OCI-M1 (cell line): ENCODE data around the gene CXXC5.

Source experiments
- DNase-seq: peaks from one replicate; lab custom pipeline; 2025; lab: John Stamatoyannopoulos, UW

Gene CXXC5

DNA sequence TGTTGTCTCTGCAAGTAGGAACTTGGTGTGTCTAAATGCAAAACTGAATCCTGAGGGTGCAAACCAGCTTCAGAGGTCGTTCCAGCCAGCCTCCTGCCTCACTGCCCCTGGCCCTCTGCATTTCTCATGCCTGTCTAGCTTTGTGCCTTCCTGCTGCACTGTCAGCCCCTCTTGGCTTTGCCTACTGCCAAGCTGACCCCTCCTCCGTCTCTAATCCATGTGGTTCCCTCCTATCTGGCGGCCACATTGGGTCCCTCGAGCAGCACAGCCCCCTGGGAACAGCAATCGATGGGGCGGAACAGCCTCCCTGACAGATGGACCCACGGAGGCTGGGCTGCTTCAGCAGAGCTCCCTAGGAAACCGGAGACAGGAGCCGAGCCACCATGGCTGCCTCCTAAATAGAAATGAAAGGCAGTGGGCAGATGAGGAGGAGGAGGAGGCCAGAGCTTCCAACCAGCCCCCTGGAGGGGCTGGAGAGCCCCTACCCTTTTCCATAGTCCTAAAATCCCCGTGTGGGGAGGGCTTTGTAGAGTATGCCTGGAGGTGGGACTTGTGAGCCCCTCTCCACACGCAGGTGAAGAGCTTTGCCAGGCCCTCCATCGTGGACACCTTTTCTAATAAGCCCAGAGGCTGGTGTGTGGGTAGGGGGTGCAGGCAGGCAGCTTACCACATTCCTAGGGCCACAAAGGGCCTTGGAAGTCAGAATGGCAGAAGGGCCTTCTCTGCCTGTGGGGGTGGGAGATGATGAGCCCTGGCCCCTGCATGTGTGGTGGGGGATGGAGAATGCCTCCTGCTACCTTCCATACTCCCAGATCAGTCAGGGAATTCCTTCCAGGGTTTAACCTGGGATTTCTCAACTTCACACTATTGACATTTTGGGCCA lies 9.2 kb upstream of the CXXC5 start:
- no peak for DNase-seq

DNA sequence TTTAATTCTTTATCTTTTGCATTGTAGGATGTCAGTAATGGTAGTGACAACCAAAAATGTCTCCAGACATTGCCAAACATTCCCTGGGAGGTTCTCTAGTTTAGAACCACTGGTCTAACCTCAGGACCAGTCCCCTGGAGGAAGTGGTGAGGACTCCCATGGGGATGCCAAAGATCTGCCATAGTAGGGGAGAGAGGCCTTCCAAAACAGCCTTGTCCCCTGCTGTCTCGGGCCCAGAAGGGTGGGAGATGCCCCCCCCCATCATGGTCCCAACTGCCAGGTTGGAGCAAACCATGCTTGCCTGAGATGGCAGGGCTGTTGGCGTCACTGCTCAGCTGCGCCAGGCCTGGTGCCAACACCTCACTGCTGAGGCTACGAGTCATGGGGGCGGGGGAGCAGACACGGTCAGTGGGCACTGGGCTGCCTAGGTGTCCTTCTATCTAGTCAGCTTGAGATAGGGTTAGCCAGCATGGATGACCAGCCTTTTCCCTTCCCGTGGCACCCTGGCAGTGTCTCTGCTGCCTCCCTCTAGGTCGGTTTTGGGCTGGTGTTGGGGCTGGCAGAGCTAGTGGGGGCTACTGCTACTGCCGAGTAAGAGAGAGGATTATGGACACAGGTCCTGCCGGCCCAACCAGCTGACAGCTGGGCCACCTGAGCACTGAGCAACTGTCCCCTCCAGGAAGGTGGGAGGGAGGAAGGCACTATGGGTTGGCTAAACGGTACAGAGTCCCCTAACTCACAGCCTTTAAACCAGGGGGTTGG lies 8.3 kb upstream of the CXXC5 start:
- no peak for DNase-seq

DNA sequence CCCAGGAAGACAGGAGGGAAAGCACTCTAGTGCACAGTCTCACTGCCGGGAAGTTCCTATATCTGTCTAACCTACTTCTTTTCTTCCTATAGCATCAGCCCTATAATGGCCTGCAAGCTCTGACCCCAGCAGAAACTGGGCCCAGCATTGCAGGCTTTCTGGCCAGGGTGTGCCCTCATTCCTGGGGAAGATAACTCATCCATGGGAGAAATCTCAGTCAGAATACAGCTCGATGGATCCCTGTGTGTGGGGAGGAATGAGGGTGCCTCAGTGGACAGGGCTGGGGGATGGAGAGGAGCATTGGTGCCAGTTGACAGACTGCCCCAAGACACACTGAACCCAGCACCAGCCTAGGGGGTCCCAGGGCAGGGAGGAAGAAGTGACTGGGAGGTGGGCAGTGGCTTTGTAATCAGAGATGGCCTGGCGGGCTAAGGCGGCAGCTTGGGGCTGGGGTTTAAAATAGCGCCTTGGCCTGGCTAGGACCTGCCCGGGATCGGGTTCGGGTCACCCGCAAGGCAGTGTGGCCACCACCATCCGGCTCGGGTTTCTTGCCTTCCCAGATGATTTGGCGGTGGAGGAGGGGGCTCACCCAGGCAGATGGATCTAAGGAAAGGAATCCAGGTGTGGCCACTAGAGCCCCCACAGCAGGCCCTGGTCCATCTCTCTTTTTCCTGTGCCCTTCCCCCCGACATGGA lies 7.6 kb upstream of the CXXC5 start:
- no peak for DNase-seq

DNA sequence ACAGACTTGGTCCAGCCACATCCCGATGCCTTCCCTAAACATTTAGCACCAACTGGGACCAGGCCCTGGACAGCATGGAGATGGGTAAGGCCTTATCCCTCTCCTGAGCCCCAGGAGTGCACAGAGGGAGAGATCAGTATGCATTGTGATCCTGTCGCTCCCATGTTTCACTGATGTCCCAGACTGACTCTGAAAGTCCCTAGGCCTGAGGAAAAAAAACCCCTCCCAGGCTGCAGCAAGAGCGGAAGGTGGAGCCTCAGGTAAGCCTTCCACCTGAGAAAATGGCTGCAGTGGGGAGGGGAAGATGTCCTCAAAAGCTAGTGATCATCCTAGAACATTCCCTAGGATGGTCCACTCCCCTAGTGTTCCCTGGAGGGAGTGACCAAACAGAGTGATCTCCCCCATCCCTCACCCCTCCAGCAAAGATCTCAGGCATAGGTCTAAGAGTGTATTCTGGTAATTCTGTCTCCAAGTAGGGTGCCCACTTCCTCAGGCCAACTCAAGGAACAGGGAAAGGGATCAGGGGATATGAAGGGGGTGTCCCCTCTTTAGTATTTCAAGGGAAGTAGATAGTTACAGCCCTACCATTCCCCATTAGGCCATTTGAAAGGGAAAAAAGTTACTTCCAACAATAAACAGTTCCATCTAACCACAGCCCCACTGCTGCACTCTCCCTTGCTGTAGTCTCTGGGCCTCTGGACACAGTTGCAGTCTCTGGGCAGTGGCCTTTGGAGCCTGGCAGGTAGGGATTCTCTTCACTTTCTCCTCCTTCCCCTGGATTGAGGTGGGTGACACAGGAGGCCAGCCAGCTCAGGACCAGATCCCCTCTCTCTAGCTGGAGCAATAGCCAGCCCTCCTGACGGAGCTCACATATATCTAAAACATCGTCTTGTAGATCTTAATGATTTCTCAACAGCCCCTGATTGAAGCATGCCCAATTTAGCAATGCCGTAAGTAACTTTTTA lies 6.8 kb upstream of the CXXC5 start:
- no peak for DNase-seq

DNA sequence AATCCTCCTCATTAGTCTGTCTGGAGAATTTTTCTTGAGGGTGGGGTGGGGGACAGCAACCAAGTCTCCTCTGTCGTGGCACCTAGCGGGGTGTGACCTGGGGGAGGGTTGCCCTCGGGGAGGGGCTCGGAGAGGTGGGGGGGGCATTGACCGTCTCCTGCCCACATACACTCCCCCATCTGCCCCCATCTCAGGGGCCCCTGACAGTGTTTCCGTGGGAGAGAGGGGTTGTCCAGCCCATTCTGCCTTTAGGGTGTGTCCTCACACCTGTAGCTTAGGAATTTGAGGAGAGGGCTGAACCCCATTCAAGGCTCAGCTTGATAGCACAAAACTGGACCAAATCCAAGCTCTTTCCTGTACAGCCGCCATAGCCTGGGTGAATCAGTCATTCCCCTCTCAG lies 5.9 kb upstream of the CXXC5 start:
- DNase-seq = no peak

DNA sequence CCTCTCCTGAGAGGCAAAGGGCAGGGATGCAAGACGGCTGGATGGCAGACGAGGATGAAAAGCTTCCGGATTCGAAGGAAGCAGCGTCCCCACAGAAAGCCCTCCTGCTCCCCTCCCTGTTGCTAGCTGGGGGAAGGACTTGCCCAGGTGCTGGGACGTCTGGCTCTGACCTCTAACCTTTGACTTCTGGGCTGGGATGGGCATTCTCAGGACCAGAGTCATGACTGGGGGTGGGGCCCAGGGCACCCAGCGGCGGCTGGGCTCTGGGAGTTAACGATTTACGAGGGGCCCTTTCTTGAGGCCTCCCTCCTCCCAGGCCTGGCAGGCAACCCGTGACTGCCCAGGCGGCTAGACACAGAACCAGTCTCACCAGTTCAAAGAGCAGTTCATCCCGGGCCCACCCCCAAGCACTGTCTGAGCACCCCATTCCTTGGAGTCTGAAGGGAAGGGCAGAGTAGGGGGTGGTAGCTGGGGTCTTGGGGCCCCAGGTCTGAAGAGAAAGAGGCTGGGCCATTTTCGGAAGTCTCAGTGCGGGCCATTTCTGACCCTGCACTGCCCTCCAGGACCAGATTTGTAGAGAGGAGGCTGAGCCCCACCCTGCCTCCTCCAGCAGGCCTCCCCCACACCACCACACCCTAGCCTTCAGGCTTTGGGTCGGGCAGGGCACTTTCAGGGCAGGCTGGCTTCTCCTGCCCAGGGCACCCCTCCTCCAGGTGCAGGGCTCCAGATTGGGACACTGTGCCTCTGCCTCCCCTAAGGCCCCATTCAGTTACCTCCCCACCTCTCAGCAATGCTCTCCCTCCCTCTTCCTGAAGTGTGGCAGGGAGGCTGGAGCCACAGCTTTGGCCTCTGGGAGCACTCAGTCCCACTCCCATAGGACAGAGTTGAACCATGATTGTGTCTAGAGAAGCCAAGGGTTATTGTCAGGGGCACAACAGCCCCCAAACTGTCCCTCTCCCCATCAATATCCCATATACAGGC lies 5.0 kb upstream of the CXXC5 start:
- no peak for DNase-seq

DNA sequence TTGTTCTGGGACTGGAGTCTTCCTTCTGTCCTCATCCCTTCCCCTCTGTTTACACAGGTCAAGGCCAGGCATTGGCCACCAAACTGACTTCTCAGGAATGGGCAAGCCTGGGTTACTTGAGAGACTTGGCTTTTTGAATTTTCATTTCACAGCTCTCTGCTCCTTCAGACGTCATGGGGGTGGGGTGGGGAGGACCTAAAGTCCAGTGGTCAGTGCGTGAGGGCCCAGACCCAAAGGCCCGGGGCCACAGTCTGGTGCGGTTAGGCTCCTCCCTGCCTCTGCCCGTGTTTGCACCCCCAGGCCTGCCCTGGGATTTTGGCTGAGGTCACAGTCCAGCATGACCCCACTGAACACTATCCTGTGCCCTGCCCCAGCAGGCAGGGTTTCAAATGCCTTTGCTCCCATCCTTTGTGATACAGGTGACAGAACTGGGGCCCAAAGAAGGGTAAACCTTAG lies 4.1 kb upstream of the CXXC5 start:
- DNase-seq = no peak

DNA sequence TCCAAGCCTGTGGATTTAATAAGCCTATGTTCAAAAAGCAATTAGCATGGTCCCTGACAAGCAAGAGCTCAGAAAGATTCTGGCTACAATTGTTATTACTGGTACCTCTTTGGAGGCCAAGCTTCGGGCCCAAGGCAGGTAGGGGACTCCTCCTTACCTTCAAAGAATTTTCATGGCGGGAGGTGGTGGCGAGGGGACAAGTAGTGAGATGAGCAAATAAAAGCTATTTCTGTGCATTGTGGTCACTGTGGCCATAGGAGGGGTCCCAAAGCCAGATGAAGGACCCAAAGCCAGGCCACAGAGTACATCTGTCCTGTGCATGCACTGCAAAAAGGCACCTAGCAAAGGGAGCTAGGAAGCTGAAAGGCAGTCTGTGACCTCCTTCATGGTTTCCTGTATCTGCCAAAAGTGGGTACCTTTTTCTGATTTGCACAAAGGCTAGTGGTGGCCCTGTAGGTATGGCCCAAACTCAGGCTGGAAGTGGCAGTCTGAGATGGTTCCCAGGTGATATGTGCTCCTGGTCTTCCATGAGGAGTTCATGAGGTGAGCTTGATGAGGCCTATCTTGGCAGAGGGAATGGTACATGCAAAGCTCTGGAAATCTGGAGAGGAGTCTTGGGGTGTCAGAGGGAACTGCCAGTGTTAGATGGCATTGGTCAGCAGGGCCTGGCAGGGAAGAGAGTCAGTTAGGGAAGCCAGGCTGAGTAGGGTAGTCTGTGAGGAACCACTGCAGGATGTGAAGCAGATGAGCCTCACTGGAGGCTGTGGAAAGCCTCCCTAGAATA lies 3.3 kb upstream of the CXXC5 start:
- no peak for DNase-seq

DNA sequence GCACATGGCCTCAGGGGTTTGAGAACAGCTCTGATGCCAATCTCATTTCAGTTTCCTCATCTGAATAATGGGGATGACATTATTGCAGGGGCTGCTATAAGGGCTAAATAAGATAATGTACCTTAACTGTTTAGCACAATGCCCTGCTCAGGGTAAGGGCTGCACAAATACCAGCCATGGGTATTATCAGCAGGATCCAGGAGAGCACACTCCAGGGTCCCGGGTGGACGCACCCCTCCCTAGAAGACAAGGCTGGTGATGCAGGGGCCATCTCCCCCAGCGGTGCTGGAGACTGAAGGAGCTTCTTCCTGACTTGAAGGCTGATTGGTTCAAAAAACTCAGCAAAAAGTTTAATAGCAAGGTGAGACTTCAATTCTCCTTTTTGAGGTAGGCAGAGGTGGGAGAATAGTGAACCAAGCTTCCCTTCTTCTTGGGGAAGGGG lies 2.7 kb upstream of the CXXC5 start:
- DNase-seq = no peak

DNA sequence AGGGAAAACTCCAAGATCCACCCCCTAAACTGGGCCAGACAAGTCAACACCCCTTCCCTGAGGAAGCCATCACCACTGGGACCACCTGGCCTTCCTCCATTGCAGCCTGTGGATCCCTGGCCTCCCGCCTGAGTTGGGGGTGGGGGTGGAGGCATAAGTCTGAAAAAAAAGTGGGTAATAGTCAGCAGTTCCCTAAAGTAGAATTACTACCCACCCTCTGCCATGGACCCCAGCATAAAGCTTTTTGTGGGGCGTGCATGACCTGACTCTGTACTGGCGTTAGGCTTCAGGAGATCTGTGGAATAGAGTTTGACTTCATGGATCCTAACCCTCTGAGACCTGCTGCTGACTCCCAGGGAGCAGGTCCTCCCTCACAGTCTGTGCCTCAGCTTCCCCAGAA lies 2.0 kb upstream of the CXXC5 start:
- no peak for DNase-seq

DNA sequence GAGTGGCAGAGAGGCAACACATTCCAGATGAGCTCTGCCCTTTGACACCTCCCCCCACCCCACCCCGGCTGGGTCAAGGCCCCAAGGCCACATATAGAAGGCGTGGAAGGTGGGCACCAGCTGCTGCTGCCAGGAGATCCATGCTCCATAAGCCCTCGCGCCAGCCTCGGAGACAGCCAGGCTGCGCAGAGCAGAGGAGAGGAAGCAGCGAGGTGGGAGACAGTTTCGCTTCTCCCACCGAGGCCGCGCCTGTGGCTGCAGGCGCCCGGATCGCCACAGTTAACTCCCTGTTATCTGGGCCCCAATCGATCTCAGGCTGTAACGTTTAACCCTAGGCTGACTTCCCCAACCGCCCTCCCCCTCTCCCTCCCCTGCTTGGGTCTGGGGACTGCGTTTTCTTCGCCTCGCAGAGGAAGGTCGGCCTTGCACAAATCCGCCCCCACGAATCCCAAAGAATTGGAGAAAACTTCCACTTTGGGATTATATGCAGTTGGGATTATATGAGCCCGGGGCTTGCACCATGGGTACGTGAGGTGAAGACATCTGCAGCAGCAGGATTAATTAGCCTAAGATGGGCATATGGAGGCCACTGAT lies 1.1 kb upstream of the CXXC5 start:
- peak; percentile 83 for DNase-seq

DNA sequence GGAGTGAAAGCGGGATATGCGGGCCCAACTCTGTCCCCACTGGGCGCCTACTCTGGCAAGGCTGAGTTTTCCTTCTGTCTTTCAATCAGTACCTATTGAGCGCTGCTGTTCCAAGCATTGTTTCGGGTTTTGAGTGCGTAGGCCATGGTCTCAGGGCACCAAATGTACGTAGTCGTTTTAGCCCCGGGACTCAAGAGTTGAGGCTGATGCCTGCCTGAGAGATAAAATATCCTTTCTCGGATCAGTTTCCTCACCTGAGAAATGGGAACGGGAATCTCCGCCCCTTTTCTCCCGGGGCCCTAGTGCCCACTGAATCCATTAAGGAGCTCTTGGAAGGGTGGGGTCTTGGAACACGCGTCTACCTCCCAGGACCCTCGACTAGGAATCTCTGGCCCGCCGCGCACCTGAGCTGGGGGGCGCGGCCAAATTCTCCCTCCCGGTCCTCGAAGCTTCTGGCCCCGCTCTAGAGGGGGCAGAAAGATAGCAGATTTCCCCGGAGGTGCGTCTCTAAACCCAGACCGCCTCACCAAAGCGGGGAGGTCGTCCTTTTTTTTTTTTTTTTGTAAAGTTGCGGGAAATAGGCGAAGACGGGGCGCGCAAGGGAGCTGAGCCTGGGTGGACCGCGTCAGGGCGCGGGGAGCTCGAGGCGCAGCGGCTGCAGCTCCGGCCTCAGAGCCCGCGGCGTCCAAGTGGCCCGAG lies 494 bp upstream of the CXXC5 start:
- DNase-seq = peak; percentile 79

DNA sequence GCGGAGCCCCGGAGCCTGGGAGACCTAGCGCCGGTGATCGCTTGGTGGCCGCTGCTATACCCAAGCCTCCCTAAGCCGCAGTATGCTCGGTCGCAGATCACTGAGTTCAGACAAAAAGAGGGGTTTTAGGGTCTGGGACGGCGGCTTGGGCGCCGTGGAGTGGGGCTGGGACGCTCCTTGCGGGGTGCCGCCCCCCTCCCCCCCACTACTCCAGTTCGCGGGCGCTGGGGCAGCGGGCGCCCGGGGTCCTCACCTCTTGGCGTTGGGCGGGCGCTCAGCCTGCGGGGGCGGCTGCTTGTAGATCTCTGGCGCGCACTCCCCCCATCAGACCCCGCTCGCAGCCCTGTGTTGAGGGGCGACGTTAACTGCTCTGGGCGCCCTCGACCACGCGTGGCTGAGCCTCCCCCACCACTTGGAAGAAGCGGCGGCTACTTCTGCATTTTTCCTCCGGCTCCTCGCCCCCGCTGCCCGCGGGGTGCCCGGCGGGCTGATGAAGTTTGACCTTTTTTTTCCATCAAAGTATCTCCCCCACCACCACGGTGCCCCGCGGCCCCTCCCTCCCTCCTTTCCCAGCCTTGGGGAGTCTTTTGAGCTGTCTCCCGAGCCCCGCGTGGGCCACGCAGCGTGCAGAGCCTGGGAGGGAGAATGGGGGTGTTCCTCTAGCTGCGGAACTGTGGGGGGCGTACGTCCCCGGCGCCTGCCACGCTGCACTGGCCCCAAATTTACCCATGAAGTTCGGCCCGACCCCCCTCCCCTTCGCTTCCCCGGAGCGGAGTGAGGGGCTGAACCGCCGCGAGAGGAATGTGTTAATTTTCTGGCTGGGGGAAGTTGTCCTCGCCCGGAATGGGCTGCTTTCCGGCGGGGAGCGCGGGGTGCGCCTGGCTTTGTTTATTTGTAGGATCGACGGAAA lies 1.2 kb downstream of the CXXC5 start:
- peak; percentile 60 for DNase-seq

DNA sequence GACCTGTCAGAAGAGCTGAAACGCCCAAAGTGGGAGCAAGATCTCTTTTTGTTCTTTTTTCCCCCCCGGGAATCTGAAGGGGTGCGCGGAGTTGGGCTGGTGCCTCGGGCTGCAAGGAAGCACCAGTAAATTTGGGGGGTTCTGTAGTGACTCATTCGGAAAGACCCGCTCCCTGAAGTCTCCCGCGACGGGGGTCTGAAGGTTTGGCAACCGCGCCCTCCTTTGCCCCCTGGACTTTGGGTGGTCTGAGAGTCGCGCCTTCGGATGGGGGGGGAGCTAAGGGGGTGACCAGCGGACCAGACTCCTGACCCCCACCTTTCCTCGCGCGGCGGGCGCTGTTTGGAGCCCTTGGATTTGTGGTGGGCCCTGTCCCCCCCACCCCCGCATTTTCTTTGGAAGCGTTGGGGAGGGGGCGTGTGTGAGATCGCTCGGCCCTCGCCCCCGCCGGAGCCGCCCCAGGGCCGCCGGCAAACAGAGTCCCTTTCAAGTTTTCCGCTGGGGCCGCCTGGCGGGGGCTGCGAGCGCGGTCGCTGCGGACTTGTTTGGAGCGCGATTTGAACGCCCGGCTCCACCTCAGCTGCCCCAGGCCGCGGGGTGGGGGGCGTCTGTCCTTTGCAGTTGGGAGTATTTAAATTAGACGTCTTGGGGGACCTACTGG lies 2.0 kb downstream of the CXXC5 start:
- peak; percentile 49 for DNase-seq

DNA sequence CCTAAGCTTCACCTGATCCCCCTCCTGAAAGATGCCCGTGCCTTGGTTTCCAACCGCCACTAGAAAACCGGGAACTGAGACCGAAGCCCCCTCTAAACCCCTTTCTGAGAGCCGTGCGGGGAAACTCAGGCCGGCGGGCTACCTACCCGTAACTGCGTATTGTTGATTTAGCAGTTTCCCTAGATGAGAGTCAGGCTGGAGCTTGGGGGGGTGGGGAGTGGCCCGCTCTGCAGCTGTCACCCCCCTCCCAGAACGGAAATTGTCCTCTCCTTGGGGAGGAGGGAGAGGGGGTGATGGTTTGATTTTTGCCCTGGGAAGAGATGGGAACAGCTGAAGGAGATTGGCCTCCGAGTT lies 2.5 kb downstream of the CXXC5 start:
- no peak for DNase-seq

DNA sequence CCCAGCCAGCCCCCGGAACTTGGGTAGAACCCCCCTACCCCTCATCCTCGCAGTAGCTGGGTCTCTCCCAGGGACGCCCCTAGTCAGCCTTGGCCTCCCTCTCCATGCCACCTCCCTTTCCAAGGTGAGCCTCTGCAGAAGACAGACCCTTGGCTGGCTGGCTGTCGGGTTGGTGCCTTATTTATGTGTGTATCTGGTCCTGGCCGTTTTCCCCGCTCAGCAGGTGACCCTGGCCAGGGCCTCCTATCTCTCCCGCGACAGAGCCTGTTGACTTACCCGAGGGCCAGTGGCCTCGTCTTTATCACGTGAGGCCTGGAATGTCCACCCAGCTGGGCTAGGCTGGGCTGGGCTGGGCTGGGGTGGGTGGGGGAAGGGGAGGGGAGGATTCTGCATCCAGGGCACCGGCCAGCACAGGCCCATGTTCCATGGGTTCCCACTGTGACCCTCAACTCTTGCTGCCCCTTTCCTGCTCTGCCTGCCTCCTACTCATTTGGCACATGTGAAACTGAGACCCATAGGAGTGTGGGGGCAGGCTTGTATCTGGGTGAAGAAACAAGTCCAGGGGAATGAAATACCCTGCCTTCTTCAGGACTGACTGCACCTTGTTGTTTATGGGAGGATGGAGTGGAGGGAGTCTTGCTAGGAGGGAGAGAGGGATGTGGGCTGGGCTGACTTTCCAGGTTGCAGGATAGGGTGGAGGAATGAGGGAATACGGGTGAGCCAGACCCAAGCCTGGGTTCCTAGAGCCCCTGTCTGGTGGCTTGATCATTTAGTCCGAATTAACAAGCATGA lies 3.1 kb downstream of the CXXC5 start:
- peak; percentile 68 for DNase-seq
